ENCODE measurements around the gene LRRFIP2.

The LRRFIP2 gene

DNA sequence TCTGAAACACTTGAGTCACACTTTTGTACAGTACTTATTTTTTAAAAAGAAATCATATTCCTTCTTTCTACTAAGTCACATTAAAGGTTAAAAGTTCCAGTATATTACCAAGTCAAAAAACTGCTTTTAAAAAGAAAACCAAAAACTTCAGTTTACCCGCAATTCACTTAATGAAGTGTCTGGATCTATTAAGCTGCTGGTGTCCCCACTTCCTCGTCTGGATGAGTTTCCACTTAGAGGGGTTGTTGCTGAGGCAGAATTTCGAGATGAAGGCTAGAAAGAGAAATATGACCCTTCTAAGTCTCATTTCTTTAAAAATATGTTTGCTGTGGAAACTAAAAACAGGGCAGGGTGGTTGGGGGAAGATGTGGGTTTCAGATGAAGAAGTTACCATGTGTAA is 79.7 kb downstream of the LRRFIP2 start:
- TF ChIP-seq, protein P1, sequence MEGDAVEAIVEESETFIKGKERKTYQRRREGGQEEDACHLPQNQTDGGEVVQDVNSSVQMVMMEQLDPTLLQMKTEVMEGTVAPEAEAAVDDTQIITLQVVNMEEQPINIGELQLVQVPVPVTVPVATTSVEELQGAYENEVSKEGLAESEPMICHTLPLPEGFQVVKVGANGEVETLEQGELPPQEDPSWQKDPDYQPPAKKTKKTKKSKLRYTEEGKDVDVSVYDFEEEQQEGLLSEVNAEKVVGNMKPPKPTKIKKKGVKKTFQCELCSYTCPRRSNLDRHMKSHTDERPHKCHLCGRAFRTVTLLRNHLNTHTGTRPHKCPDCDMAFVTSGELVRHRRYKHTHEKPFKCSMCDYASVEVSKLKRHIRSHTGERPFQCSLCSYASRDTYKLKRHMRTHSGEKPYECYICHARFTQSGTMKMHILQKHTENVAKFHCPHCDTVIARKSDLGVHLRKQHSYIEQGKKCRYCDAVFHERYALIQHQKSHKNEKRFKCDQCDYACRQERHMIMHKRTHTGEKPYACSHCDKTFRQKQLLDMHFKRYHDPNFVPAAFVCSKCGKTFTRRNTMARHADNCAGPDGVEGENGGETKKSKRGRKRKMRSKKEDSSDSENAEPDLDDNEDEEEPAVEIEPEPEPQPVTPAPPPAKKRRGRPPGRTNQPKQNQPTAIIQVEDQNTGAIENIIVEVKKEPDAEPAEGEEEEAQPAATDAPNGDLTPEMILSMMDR (IDR thresholded peaks at IDR 0.05): no peak
- H3K4me3 ChIP-seq: no peak overlapping the region
- no peak overlapping the region for H3K27ac ChIP-seq
- DNase-seq (ENCODE audit: low spot score): no peak

DNA sequence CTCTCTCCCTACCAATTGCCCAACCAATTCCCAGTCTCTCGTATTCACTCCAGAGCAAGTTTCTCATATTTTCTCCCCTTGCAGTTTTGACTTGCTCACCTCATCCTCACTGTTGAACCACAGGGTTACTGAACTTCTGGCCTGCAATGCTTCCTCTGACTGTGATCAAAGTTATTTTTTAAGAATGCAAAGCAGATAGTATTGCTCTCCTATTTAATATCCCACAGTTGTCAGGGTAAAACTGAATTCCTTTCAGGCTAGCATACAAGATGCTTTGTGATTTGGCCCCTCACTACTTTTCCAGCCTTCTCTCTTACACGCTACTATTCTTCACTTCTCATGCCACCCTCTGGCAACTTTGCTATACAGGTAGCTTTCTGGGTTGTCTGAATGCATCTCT is 80.9 kb downstream of the LRRFIP2 start:
- Histone ChIP-seq H3K4me3 (no peak overlapping the region), H3K27ac (no peak overlapping the region)
- TF ChIP-seq, protein P1 (IDR thresholded peaks at IDR 0.05): no peak
- DNase-seq (ENCODE audit: low spot score): no peak

DNA sequence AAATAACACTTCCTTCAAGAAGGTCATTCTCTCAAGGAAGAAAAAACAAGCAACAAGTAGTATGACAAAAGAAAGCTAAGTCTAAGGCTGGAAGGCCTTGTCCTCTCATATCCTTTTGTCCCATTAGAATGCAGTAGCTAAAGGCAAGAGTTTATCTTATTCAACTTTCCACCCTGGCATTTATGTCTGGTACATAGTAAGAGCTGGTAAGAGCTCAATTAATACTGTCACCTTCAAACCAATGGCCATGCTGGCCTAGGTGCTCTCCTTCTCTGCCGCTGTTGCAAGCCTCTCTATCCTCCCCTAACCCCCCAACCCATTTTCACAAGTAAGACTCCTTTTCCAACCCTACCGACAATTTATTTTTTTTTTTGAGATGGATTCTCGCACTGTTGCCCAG is 81.9 kb downstream of the LRRFIP2 start:
- TF ChIP-seq, protein P1 (IDR thresholded peaks at IDR 0.05): no peak
- H3K4me3 ChIP-seq: no peak overlapping the region
- no peak overlapping the region for H3K27ac ChIP-seq
- DNase-seq (ENCODE audit: low spot score): no peak

DNA sequence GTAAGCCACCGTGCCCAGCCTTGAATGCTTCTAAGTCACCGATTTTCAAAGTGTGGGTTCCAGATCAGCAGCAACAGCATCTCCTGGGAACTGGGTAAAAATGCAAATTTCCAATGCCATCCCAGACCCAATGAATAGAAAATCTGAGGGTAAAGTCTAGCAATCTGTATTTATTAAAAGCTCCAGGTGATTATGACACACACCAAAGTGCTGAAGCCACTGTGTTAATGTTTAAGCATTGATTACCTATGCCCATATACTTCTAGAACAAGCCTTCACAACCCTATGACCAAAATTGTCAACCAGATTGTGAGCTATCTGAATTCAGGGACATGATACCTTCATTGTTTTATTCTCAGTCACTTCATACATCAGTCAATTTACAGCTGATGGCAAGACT is 86.5 kb downstream of the LRRFIP2 start:
- no peak overlapping the region for H3K27ac ChIP-seq
- DNase-seq (ENCODE audit: low spot score): no peak
- TF ChIP-seq, protein P1 (IDR thresholded peaks at IDR 0.05): no peak
- no peak overlapping the region for H3K4me3 ChIP-seq

DNA sequence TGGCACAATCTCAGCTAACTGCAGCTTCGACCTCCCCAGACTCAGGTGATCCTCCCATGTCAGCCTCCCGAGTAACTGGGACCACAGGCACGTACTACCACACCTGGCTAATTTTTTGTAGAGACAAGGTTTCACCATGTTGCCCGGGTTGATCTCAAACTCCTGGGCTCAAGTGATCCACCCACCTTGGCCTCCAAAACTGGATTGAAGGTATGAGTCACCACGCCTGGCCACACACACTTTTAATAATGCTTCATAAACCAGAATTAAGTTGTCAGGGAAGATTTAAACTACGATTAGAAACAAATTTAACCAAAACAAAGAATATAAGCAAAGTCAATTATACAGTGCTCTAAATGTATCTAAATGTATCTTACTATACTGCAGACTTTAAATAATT is 87.5 kb downstream of the LRRFIP2 start:
- no peak overlapping the region for H3K4me3 ChIP-seq
- TF ChIP-seq, protein P1 (IDR thresholded peaks at IDR 0.05): no peak
- DNase-seq (ENCODE audit: low spot score): no peak
- H3K27ac ChIP-seq: no peak overlapping the region

DNA sequence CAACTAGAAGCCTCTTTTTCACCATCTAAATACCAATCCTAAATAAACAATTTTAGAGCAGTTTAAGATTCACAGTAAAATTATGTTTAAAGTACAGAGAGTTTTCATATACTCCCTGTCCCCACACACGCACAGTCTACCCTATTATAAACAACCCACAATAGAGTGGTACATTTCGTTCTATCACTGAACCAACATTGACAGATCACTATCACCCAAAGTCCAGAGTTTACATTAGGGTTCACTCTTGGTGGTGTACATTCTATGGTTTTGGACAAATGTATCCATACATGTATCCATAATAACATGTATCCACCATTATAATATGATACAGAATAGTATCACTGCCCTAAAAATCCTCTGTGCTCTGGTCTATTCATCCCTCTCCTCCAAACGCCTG is 92.1 kb downstream of the LRRFIP2 start:
- DNase-seq (ENCODE audit: low spot score): no peak
- Histone ChIP-seq H3K27ac (no peak overlapping the region), H3K4me3 (no peak overlapping the region)
- TF ChIP-seq, protein P1 (IDR thresholded peaks at IDR 0.05): no peak

DNA sequence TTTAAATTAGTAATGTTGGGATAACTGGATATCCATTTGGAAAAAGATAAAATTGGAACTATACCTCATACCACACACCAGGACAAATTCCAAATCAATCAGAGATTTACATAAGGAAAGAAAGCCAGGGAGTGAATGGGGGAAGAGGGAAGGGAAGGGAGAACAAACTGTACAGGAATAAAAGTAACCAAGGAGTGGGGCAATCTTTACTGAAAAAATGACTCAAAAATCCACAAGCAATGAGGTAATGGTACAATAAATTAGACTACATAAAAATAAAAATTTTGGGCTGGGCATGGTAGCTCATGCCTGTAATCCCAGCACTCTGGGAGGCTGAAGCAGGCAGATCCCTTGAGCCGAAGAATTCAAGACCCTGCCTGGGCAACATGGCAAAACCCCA is 98.4 kb downstream of the LRRFIP2 start:
- TF ChIP-seq, protein P1 (IDR thresholded peaks at IDR 0.05): no peak
- no peak for DNase-seq (ENCODE audit: low spot score)
- Histone ChIP-seq H3K27ac (peak overlapping the region; percentile 34 to 42), H3K4me3 (no peak overlapping the region)
